Astrocyte of the cerebellum (primary cell): ENCODE results near the gene RER1.

Source experiments
- DNase-seq: peaks from one replicate; pipeline ENCODE4 v3.0.0-alpha.2; 2011; ENCODE audit warnings: low read depth
- H3K4me3 ChIP-seq: 2 replicates; pipeline ENCODE4 v1.5.1; 2011; ENCODE audit warnings: mild to moderate bottlenecking, low read depth, low read length, moderate library complexity
- in situ Hi-C: cut with HindIII; loops from 2 replicates; pipeline ENCODE4 v1.10.0; 2017; ENCODE audit warnings: low sequenced_read_pairs
- TF ChIP-seq, protein P1 (sequence below): IDR thresholded peaks from 2 replicates; pipeline ENCODE4 v1.5.1; 2012; ENCODE audit warnings: low read length, low read depth, moderate library complexity, mild to moderate bottlenecking; ENCODE audit errors: missing control alignments

RER1 gene

GRCh38 chr1:2353551-2354438 lies 37.8 kb upstream of the RER1 start:
- no peak overlapping the region for H3K4me3 ChIP-seq
- TF ChIP-seq, protein P1, sequence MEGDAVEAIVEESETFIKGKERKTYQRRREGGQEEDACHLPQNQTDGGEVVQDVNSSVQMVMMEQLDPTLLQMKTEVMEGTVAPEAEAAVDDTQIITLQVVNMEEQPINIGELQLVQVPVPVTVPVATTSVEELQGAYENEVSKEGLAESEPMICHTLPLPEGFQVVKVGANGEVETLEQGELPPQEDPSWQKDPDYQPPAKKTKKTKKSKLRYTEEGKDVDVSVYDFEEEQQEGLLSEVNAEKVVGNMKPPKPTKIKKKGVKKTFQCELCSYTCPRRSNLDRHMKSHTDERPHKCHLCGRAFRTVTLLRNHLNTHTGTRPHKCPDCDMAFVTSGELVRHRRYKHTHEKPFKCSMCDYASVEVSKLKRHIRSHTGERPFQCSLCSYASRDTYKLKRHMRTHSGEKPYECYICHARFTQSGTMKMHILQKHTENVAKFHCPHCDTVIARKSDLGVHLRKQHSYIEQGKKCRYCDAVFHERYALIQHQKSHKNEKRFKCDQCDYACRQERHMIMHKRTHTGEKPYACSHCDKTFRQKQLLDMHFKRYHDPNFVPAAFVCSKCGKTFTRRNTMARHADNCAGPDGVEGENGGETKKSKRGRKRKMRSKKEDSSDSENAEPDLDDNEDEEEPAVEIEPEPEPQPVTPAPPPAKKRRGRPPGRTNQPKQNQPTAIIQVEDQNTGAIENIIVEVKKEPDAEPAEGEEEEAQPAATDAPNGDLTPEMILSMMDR: no peak
- DNase-seq: no peak
- in situ Hi-C loops: no loop called here

DNA sequence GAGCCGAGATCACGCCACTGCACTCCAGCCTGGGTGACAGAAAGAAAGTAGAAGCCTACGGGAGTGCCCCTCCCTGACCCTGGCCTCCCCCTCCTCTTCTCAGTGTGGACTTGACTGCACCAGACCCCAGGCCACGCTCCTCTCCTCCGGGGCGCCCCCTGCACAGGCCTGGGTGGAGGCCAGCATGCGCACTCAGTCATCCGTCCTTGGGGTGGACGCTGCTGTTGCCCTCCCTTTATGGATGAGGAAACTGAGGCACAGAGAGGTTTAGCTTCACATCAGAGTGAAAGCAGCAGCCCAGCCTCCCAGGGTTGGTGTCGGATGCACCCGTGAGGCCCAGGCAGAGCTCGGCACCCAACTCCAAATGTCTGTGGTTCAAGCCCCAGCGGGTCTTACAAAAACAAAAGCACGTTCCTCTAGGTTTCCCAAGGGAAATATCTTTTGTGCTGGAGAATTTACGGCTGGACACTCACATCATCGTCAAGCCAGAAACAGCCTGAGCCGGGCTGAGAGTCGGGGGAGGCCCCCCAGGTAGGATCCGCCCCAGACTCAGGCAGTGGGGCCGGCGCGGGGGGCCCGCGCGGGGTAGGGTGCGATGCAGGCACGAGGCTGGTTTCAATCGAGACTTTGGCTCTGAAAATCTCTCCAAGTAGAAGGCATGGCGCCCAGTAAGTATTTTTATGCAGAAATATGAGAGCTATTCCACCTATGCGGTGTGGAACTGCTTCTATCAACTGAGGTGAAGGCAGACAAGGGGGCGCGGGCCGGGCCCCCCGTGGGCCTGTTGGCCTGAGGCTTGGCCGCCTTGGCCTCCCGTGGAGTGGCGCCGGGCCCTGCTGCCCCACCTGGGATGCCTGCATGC lies 36.9 kb upstream of the RER1 start:
- TF ChIP-seq, protein P1: no peak
- no peak overlapping the region for H3K4me3 ChIP-seq
- in situ Hi-C loops: no loop called here
- no peak for DNase-seq

DNA sequence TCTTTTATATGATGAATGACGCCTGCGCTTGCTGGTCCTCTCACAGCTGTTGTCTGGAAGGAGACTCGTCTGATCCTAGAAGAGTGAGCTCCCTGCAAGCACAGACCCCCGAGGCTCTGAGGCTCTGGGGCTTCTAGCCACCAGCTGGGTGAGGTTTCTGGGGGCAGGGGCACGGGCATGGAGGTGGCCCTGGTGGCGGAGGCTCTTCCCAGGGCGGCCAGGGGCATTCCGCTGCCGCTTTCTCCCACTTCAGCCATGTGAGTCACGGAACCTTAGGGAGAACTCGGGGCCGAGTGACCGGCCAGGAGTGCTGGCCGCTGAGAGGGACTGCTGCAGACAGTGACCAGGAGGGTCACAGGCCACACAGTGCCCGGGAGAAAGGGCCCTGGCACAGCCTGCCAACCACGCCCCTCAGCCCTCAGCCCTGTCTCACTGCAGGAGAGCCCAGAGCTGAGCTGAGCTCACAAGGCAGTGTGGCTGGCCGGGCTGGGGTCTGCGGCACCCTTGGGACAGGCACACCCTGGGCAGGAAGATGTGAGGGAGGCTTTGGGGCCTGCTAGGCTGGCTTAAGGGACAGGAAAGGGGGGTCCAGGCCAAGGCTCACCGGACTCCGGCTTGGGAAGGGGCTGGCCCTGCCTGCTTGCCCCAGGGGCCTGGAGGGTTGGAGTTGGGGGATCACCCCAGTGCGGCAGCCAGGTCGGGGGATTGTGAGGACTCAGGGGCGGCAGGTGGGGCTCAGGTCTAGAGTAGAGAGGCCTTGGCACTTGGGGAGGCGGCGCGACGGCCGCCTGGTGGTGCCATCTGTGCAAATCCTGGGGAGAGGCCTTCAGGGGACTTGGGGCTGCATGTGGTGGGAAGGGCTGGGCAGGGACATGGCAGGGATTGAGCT lies 36.0 kb upstream of the RER1 start:
- TF ChIP-seq, protein P1: no peak
- H3K4me3 ChIP-seq: no peak overlapping the region
- DNase-seq: no peak
- in situ Hi-C loops: no loop called here

GRCh38 chr1:2356401-2356800 lies 35.2 kb upstream of the RER1 start:
- DNase-seq: no peak
- in situ Hi-C loops: no loop called here
- no peak overlapping the region for H3K4me3 ChIP-seq
- TF ChIP-seq, protein P1: no peak

- TF ChIP-seq, protein P1: no peak
- no peak overlapping the region for H3K4me3 ChIP-seq
- no peak for DNase-seq
- in situ Hi-C loops: no loop called here
These were observed 34.5 kb upstream of the RER1 start for GRCh38 chr1:2356911-2357845.
